GM23248 (cell line): Measurements from ENCODE around the gene CLEC16A. TPM values are rescaled to one million over a fixed set of nuclear protein-coding genes. Genes with fewer than 3 reads are reported as not detected.
"Not testable (repeated sequence)": the region's sequence is repeated elsewhere in the genome, so short reads cannot be mapped to it uniquely, and the experiment has no call there.

Source experiments
- DNase-seq: peaks from one replicate; pipeline ENCODE4 v3.0.0-alpha.2; 2015
- H2AFZ ChIP-seq: fragments of 200-600 bp; sonication (generic); 2 replicates; pipeline ENCODE4 v1.6.1; 2016; ENCODE audit warnings: antibody characterized with exemption
- H3F3A ChIP-seq: fragments of 200-600 bp; sonication (generic); 2 replicates; pipeline ENCODE4 v1.6.1; 2016; ENCODE audit warnings: mild to moderate bottlenecking, antibody characterized with exemption, mixed run types; ENCODE audit not compliant: insufficient read depth
- H3K27ac ChIP-seq: fragments of 200-600 bp; sonication (generic); 2 replicates; pipeline ENCODE4 v1.5.1; 2016; ENCODE audit warnings: mild to moderate bottlenecking
- H3K27me3 ChIP-seq: fragments of 200-600 bp; sonication (generic); replicated peaks from 2 replicates; pipeline ENCODE4 v1.6.1; 2016; ENCODE audit warnings: mild to moderate bottlenecking; ENCODE audit not compliant: insufficient read depth
- H3K36me3 ChIP-seq: fragments of 200-600 bp; sonication (generic); 2 replicates; pipeline ENCODE4 v1.6.1; 2016; ENCODE audit warnings: low read depth, mild to moderate bottlenecking
- H3K4me1 ChIP-seq: fragments of 200-600 bp; sonication (generic); 2 replicates; pipeline ENCODE4 v1.6.1; 2016; ENCODE audit warnings: mild to moderate bottlenecking; ENCODE audit not compliant: insufficient read depth
- H3K4me2 ChIP-seq: fragments of 200-600 bp; sonication (generic); one replicate; pipeline ENCODE4 v1.6.1; 2016; ENCODE audit warnings: mild to moderate bottlenecking; ENCODE audit not compliant: unreplicated experiment
- H3K4me3 ChIP-seq: fragments of 200-600 bp; sonication (generic); 2 replicates; pipeline ENCODE4 v1.5.1; 2016; ENCODE audit warnings: mild to moderate bottlenecking
- H3K79me2 ChIP-seq: fragments of 200-600 bp; sonication (generic); 2 replicates; pipeline ENCODE4 v1.6.1; 2016; ENCODE audit warnings: mild to moderate bottlenecking; ENCODE audit not compliant: insufficient read depth
- H3K9ac ChIP-seq: fragments of 200-600 bp; sonication (generic); 2 replicates; pipeline ENCODE4 v1.6.1; 2016; ENCODE audit warnings: mild to moderate bottlenecking
- H3K9me2 ChIP-seq: fragments of 200-600 bp; sonication (generic); 2 replicates; pipeline ENCODE4 v1.6.1; 2016; ENCODE audit warnings: mixed run types, mild to moderate bottlenecking, moderate library complexity; ENCODE audit not compliant: insufficient read depth
- H3K9me3 ChIP-seq: fragments of 200-600 bp; sonication (generic); one replicate; pipeline ENCODE4 v1.6.1; 2017; ENCODE audit warnings: low read depth
- H4K20me1 ChIP-seq: fragments of 200-600 bp; sonication (generic); 2 replicates; pipeline ENCODE4 v1.6.0; 2016; ENCODE audit not compliant: insufficient read depth
- EZH2 ChIP-seq: fragments of 200-600 bp; sonication (generic); IDR thresholded peaks from 2 replicates; pipeline ENCODE4 v1.6.1; 2018; ENCODE audit warnings: antibody characterized with exemption, mild to moderate bottlenecking; ENCODE audit not compliant: insufficient read depth, poor library complexity, severe bottlenecking
- EZH2phosphoT487 ChIP-seq: fragments of 200-600 bp; sonication (generic); IDR thresholded peaks from 2 replicates; pipeline ENCODE4 v1.6.1; 2018; ENCODE audit warnings: antibody characterized with exemption, moderate library complexity, mild to moderate bottlenecking, low read depth; ENCODE audit not compliant: insufficient read depth
- WGBS, 2 experiments: methylation state at CpG; one replicate each; pipeline ENCODE4 v1.1.6; 2015 to 2017; ENCODE audit warnings: low lambda C conversion rate in 2 of 2, low coverage in 1 of 2; ENCODE audit errors: missing lambda C conversion rate in 2 of 2; 5-methylcytosine and 5-hydroxymethylcytosine counted together
- in situ Hi-C: fragments of 300-500 bp; cut with MboI; formaldehyde crosslinking; loops from 2 replicates; pipeline ENCODE4 v1.15.0; 2020
- polyA plus RNA-seq: library from polyadenylated mRNA; unstranded; fragments of >200 nt; fragmentation: Nextera tagmentation; extraction: Ambion mirVana; gene quantifications from 2 replicates; pipeline ENCODE4 v1.2.1, GENCODE V29; 2016
- total RNA-seq: library from RNA; depleted of rRNA; stranded (reverse); fragments of >200 nt; shearing (Covaris generic); gene quantifications from 2 replicates; pipeline ENCODE4 v1.2.3, GENCODE V29; 2014

Gene CLEC16A
- total and polyA plus RNA-seq, 2 experiments from 2014 or later: 13.2 to 21.4 TPM

GRCh38 chr16:11215935-11216556 is 271.7 kb downstream of the CLEC16A start:
- no peak for DNase-seq

GRCh38 chr16:11217651-11218603 is 273.6 kb downstream of the CLEC16A start:
- Histone ChIP-seq H3K36me3 (no peaks in the 10 kb centered on the region), H3K27ac (no peak overlapping the region), H3K4me1 (no peaks in the 10 kb centered on the region), H3K9ac (no peak overlapping the region), H3K79me2 (no peaks in the 10 kb centered on the region), H3K4me3 (no peak overlapping the region), H3K27me3 (no peaks in the 10 kb centered on the region), H2AFZ (no peak overlapping the region), H3F3A (no peaks in the 10 kb centered on the region), H3K9me3 (no peaks in the 10 kb centered on the region), H3K4me2 (no peak overlapping the region), H3K9me2 (no peaks in the 10 kb centered on the region), H4K20me1 (no peaks in the 10 kb centered on the region)
- WGBS, 2 experiments: 55 to 56% methylated on average over 3 of the region's 3 CpGs
- in situ Hi-C loops: no loop called here
- DNase-seq: no peak
- TF ChIP-seq EZH2phosphoT487 (no peak), EZH2 (no peak)

More at GRCh38 chr16:11215935-11216556, 271.7 kb downstream of the CLEC16A start:
- Histone ChIP-seq H3K9ac (no peak overlapping the region), H3K27me3 (peaks cover 5% of the 10 kb centered on the region; the same call in 1 of the 2 replicates), H3K27ac (no peak overlapping the region), H2AFZ (no peak overlapping the region), H3K79me2 (no peaks in the 10 kb centered on the region), H3K9me3 (no peaks in the 10 kb centered on the region), H4K20me1 (no peaks in the 10 kb centered on the region), H3K4me1 (no peaks in the 10 kb centered on the region), H3K36me3 (no peaks in the 10 kb centered on the region), H3K4me2 (no peak overlapping the region), H3F3A (no peaks in the 10 kb centered on the region), H3K9me2 (no peaks in the 10 kb centered on the region), H3K4me3 (no peak overlapping the region)
- in situ Hi-C loops: no loop called here
- 64 to 67% methylated on average over 3 of the region's 3 CpGs for WGBS, 2 experiments
- no peak for TF ChIP-seq EZH2phosphoT487
- no peak for TF ChIP-seq EZH2

- H3K4me3 ChIP-seq: no peak overlapping the region
- no peaks in the 10 kb centered on the region for H4K20me1 ChIP-seq
- in situ Hi-C loops: no loop called here
- no peaks in the 10 kb centered on the region for H3K4me1 ChIP-seq
- no peaks in the 10 kb centered on the region for H3K9me2 ChIP-seq
- no peak for TF ChIP-seq EZH2
- TF ChIP-seq EZH2phosphoT487: no peak
- no peak overlapping the region for H3K27ac ChIP-seq
- no peaks in the 10 kb centered on the region for H3K36me3 ChIP-seq
- H3K9me3 ChIP-seq: no peaks in the 10 kb centered on the region
- WGBS, 2 experiments: 91 to 97% methylated on average over 1 of the region's 1 CpG
- H3K9ac ChIP-seq: no peak overlapping the region
- no peak for DNase-seq
- no peak overlapping the region for H3K4me2 ChIP-seq
- H2AFZ ChIP-seq: no peak overlapping the region
- H3K27me3 ChIP-seq: no peaks in the 10 kb centered on the region
- no peaks in the 10 kb centered on the region for H3K79me2 ChIP-seq
- no peaks in the 10 kb centered on the region for H3F3A ChIP-seq
Measured at GRCh38 chr16:11218604-11218962, 274.2 kb downstream of the CLEC16A start.

GRCh38 chr16:11219178-11219577 is 274.8 kb downstream of the CLEC16A start:
- Histone ChIP-seq H2AFZ (no peak overlapping the region), H3K4me3 (no peak overlapping the region), H3K27me3 (no peaks in the 10 kb centered on the region), H3K9me3 (no peaks in the 10 kb centered on the region), H3K4me1 (no peaks in the 10 kb centered on the region), H3K79me2 (no peaks in the 10 kb centered on the region), H4K20me1 (no peaks in the 10 kb centered on the region), H3K9me2 (no peaks in the 10 kb centered on the region), H3K27ac (no peak overlapping the region), H3K4me2 (no peak overlapping the region), H3K36me3 (no peaks in the 10 kb centered on the region), H3K9ac (no peak overlapping the region), H3F3A (no peaks in the 10 kb centered on the region)
- in situ Hi-C loops: no loop called here
- WGBS, 2 experiments: 87 to 93% methylated on average over 4 of the region's 4 CpGs
- DNase-seq: no peak
- TF ChIP-seq EZH2phosphoT487 (no peak), EZH2 (no peak)

GRCh38 chr16:11220507-11220906 is 276.1 kb downstream of the CLEC16A start:
- H3K4me3 ChIP-seq, H3K36me3 ChIP-seq, H3K4me2 ChIP-seq, H3K9me2 ChIP-seq, H3K4me1 ChIP-seq, DNase-seq, H3K27me3 ChIP-seq, H3K27ac ChIP-seq, H2AFZ ChIP-seq, H3K79me2 ChIP-seq, H3K9me3 ChIP-seq, H3F3A ChIP-seq, H3K9ac ChIP-seq, H4K20me1 ChIP-seq, in situ Hi-C loops: not testable (repeated sequence)
- 37 to 48% methylated on average over 2 of the region's 2 CpGs for WGBS, 2 experiments
